HG02970 (cell line): ENCODE measurements around the gene TRPV4.

Source experiments
- ATAC-seq: cut with Tn5 transposase; IDR thresholded peaks from one replicate; pipeline ENCODE4 v1.9.1; 2021; ENCODE audit warnings: mild to moderate bottlenecking, moderate library complexity, moderate number of reproducible peaks; ENCODE audit not compliant: unreplicated experiment, low FRiP score

Gene TRPV4

GRCh38 chr12:109830267-109830666 lies 2.9 kb downstream of the TRPV4 start:
- ATAC-seq, result no peak

- ATAC-seq, result no peak
These were observed 3.5 kb downstream of the TRPV4 start for GRCh38 chr12:109829667-109830066.

- ATAC-seq, result no peak
These were observed 4.3 kb downstream of the TRPV4 start for GRCh38 chr12:109828754-109829511.

- ATAC-seq, result no peak
These were observed 5.3 kb downstream of the TRPV4 start for GRCh38 chr12:109827566-109828550.

- ATAC-seq, result no peak
These were observed 6.1 kb downstream of the TRPV4 start for GRCh38 chr12:109827080-109827479.

- ATAC-seq, result no peak
These were observed 8.5 kb downstream of the TRPV4 start for GRCh38 chr12:109824731-109825130.

GRCh38 chr12:109822951-109823411 lies 10.2 kb downstream of the TRPV4 start:
- ATAC-seq, result no peak

GRCh38 chr12:109822416-109822815 lies 10.8 kb downstream of the TRPV4 start:
- ATAC-seq, result no peak

- ATAC-seq, result no peak
These were observed 11.2 kb downstream of the TRPV4 start for GRCh38 chr12:109821968-109822367.

- no peak for ATAC-seq
These were observed 12.3 kb downstream of the TRPV4 start for GRCh38 chr12:109820816-109821381.

- no peak for ATAC-seq
These were observed 14.2 kb downstream of the TRPV4 start for GRCh38 chr12:109818905-109819500.

GRCh38 chr12:109818253-109818652 lies 14.9 kb downstream of the TRPV4 start:
- ATAC-seq, result no peak

- no peak for ATAC-seq
These were observed 15.5 kb downstream of the TRPV4 start for GRCh38 chr12:109817627-109818231.

- no peak for ATAC-seq
These were observed 16.3 kb downstream of the TRPV4 start for GRCh38 chr12:109816870-109817269.

- no peak for ATAC-seq
These were observed 17.2 kb downstream of the TRPV4 start for GRCh38 chr12:109815757-109816617.

GRCh38 chr12:109815225-109815624 lies 18.0 kb downstream of the TRPV4 start:
- ATAC-seq, result no peak

- ATAC-seq, result no peak
These were observed 18.5 kb downstream of the TRPV4 start for GRCh38 chr12:109814600-109815150.

GRCh38 chr12:109813810-109814416 lies 19.3 kb downstream of the TRPV4 start:
- ATAC-seq, result no peak

- ATAC-seq, result no peak
These were observed 21.6 kb downstream of the TRPV4 start for GRCh38 chr12:109811624-109811995.
